Activated B cell treated with CpG ODN at 0.5 μM for 24 hours (primary cell): ENCODE data around the gene GPR21. TPM values are rescaled to one million over a fixed set of nuclear protein-coding genes. Genes with fewer than 3 reads are reported as not detected.
A peak's percentile ranks its signal among the peaks of the same experiment; 100 is the strongest.

Source experiments
- ATAC-seq: fragments of 200-7000 bp; cut with Tn5 transposase; one replicate; pipeline ENCODE4 v1.10.0; 2021; ENCODE audit warnings: low read depth, mild to moderate bottlenecking, moderate library complexity
- CTCF ChIA-PET: fragments of 350-600 bp; sonication (Branson Sonifier 250); formaldehyde crosslinking; loops from one replicate; lab custom pipeline; 2021; ENCODE audit warnings: antibody characterized with exemption; lab: Charles Lee
- POLR2A ChIA-PET: fragments of 350-600 bp; sonication (Branson Sonifier 250); formaldehyde crosslinking; loops from one replicate; lab custom pipeline; 2021; ENCODE audit warnings: antibody characterized with exemption; lab: Charles Lee
- DNase-seq: peaks from one replicate; pipeline ENCODE4 v3.0.0; 2022
- H3K27ac Mint-ChIP-seq: one replicate; pipeline ENCODE4 v1.8.0; 2020; ENCODE audit warnings: mixed read lengths
- H3K27me3 Mint-ChIP-seq: one replicate; pipeline ENCODE4 v1.8.0; 2021; ENCODE audit warnings: mixed read lengths
- H3K36me3 Mint-ChIP-seq: one replicate; pipeline ENCODE4 v1.8.0; 2021; ENCODE audit warnings: low read depth, mixed read lengths
- H3K4me1 Mint-ChIP-seq: one replicate; pipeline ENCODE4 v1.8.0; 2021; ENCODE audit warnings: mixed read lengths
- H3K4me3 Mint-ChIP-seq: one replicate; pipeline ENCODE4 v1.8.0; 2020; ENCODE audit warnings: mild to moderate bottlenecking, mixed read lengths
- H3K9me3 Mint-ChIP-seq: one replicate; pipeline ENCODE4 v1.8.0; 2020; ENCODE audit warnings: mixed read lengths
- intact Hi-C: fragments of 100-400 bp; cut with micrococcal nuclease; formaldehyde crosslinking; loops from one replicate; pipeline ENCODE4 v1.15.1; 2024
- total RNA-seq: library from RNA; stranded (reverse); gene quantifications from 2 replicates; pipeline ENCODE4 v1.2.3, GENCODE V29; 2022
- TF ChIP-seq, protein P1 (sequence below): fragments of 200-600 bp; IDR thresholded peaks from one replicate; pipeline ENCODE4 v1.8.0; 2022; ENCODE audit warnings: antibody characterized with exemption, mild to moderate bottlenecking

GPR21 gene
- total RNA-seq, 1 donor from 2014 or later: 1.6 TPM

DNA sequence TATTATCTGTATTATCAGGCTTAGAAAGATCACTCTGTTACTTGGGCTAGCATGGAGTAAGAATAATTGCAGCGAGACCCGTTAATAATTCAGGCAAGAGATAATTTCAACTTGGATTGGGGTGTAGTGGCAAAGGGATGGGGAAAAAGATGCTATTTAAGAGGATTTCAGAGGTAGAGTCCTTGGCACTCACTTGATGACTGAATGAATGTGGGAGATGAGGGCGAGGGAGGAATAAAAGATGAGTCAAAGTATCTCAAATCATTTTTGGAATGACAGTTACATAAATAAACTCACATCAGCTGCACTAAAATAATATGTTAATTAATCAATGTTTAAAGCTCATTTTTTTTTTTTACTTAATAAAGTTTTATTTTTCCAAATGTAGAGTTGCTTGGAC, 4.5 kb upstream of the GPR21 start:
- no peaks in the 10 kb centered on the region for H3K27me3 Mint-ChIP-seq
- no peak for DNase-seq

DNA sequence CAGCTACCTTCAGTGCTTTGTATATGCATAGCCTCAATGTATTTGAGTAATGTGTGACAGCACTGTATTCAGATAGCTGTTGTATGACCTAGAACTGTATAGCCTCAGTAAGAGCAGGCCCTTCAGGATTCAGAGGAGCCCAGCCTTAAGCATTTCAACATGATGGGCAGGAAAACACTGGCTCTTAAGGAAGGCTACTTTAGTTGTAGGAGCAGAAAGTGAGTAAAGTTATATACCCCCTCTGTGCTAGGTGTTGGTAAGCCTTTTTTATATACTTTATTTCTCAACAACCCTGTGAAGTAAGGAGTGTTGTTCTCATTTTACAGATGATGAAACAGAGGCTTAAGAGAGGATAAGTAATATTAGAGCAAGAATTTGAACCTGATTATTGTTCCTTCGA, 1.5 kb upstream of the GPR21 start:
- no peak overlapping the region for H3K4me3 Mint-ChIP-seq
- POLR2A ChIA-PET: no interaction called here
- TF ChIP-seq, protein P1, sequence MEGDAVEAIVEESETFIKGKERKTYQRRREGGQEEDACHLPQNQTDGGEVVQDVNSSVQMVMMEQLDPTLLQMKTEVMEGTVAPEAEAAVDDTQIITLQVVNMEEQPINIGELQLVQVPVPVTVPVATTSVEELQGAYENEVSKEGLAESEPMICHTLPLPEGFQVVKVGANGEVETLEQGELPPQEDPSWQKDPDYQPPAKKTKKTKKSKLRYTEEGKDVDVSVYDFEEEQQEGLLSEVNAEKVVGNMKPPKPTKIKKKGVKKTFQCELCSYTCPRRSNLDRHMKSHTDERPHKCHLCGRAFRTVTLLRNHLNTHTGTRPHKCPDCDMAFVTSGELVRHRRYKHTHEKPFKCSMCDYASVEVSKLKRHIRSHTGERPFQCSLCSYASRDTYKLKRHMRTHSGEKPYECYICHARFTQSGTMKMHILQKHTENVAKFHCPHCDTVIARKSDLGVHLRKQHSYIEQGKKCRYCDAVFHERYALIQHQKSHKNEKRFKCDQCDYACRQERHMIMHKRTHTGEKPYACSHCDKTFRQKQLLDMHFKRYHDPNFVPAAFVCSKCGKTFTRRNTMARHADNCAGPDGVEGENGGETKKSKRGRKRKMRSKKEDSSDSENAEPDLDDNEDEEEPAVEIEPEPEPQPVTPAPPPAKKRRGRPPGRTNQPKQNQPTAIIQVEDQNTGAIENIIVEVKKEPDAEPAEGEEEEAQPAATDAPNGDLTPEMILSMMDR: no peak
- intact Hi-C loops: no loop called here
- H3K4me1 Mint-ChIP-seq: peaks cover 37% of the 10 kb centered on the region
- no peaks in the 10 kb centered on the region for H3K27me3 Mint-ChIP-seq
- ATAC-seq (no peak), DNase-seq (no peak)
- H3K27ac Mint-ChIP-seq: no peak overlapping the region
- peaks cover 42% of the 10 kb centered on the region for H3K36me3 Mint-ChIP-seq
- no peaks in the 10 kb centered on the region for H3K9me3 Mint-ChIP-seq
- CTCF ChIA-PET: no interaction called here

More for the DNA sequence above, 4.5 kb upstream of the GPR21 start:
- H3K4me3 Mint-ChIP-seq: no peak overlapping the region
- no peak overlapping the region for H3K27ac Mint-ChIP-seq
- CTCF ChIA-PET: no interaction called here
- no peaks in the 10 kb centered on the region for H3K9me3 Mint-ChIP-seq
- TF ChIP-seq, protein P1: no peak
- no peak for ATAC-seq
- H3K36me3 Mint-ChIP-seq: peaks cover 37% of the 10 kb centered on the region
- intact Hi-C loops: no loop called here
- POLR2A ChIA-PET: no interaction called here
- peaks cover 32% of the 10 kb centered on the region for H3K4me1 Mint-ChIP-seq

DNA sequence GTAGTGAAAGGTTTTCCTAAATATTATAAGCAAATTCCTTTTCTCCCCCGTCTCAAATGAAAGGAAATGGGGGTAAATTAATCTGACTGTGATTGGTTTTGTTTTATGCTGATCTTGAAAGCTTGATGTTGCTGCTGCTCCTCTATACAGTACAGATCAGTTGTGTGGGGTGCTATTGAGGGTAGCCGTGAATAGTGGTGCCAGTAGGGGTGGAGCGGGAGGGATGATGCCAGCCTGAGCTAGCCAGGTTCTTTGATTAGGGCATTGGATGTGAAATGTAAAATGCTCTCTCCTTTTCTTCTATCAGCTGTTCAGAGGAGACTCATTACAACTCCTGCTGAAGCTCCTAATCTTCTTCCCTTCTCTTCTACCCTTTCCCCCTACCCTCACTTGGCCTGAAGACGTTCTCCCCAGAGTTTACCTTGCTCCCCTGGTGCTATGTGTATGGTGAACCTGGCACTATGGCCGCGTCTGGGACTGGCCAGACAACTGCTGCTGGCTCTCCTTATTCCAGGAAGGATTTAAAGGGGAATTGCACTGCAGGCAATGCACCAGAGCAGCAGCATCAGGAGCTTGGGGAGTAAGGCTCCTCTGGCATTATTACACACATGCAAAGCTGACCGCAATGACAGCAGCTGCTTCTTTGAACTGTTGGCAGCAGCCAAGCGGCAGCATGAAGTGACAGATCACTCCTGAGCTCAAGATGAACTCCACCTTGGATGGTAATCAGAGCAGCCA, 566 bp downstream of the GPR21 start:
- Mint-ChIP-seq H3K27ac (no peak overlapping the region), H3K27me3 (no peaks in the 10 kb centered on the region), H3K4me1 (peaks cover 23% of the 10 kb centered on the region), H3K36me3 (peaks cover 40% of the 10 kb centered on the region), H3K4me3 (no peak overlapping the region), H3K9me3 (no peaks in the 10 kb centered on the region)
- ChIA-PET POLR2A (interaction anchor here (0.5 to 1.4 kb wide), 2 partner anchors 102 to 207 kb away, joined by 3 read pairs; partner anchors contain the start of gene ZBTB26), CTCF (interaction anchor here (1.0 kb wide), 1 partner anchor 316 kb away, joined by 3 read pairs; no protein-coding TSS in a partner anchor)
- intact Hi-C loops: no loop called here
- TF ChIP-seq, protein P1: no peak
- peak; percentile 42 for ATAC-seq
- DNase-seq: no peak

DNA sequence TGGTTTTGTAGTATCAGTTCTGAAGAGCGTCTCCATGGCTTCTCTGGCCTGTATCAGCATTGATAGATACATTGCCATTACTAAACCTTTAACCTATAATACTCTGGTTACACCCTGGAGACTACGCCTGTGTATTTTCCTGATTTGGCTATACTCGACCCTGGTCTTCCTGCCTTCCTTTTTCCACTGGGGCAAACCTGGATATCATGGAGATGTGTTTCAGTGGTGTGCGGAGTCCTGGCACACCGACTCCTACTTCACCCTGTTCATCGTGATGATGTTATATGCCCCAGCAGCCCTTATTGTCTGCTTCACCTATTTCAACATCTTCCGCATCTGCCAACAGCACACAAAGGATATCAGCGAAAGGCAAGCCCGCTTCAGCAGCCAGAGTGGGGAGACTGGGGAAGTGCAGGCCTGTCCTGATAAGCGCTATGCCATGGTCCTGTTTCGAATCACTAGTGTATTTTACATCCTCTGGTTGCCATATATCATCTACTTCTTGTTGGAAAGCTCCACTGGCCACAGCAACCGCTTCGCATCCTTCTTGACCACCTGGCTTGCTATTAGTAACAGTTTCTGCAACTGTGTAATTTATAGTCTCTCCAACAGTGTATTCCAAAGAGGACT, 1.5 kb downstream of the GPR21 start:
- DNase-seq (no peak), ATAC-seq (no peak)
- TF ChIP-seq, protein P1: no peak
- H3K36me3 Mint-ChIP-seq: peaks cover 37% of the 10 kb centered on the region
- H3K4me3 Mint-ChIP-seq: no peak overlapping the region
- H3K27ac Mint-ChIP-seq: no peak overlapping the region
- intact Hi-C loops: no loop called here
- peaks cover 23% of the 10 kb centered on the region for H3K4me1 Mint-ChIP-seq
- H3K27me3 Mint-ChIP-seq: no peaks in the 10 kb centered on the region
- CTCF ChIA-PET: no interaction called here
- H3K9me3 Mint-ChIP-seq: no peaks in the 10 kb centered on the region
- POLR2A ChIA-PET: interaction anchor here (0.5 to 1.4 kb wide), 2 partner anchors 103 to 206 kb away, joined by 3 read pairs; partner anchors contain the start of gene ZBTB26

DNA sequence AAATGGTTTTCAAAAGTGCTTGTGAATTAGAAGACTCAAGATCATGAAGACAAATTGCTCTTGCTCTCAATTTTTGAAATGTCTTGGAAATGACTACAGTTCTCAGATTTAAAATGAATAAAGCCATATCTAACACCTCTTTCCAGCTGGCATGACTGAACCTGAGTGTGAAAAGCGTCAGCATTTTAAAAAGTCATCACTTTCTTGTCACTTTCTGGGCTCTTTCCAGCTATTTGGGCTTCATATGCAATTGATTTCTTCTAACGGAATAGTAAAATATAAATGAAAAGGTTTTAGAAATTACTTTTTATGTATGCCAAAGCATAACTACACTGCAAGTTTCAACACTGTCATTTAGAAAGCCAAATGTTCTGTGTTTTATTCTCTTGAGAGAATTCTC, 2.3 kb downstream of the GPR21 start:
- POLR2A ChIA-PET: no interaction called here
- intact Hi-C loops: no loop called here

More for the DNA sequence above, 2.3 kb downstream of the GPR21 start:
- TF ChIP-seq, protein P1: no peak
- Mint-ChIP-seq H3K4me3 (no peak overlapping the region), H3K36me3 (peaks cover 38% of the 10 kb centered on the region), H3K27ac (no peak overlapping the region), H3K27me3 (no peaks in the 10 kb centered on the region), H3K4me1 (peaks cover 23% of the 10 kb centered on the region), H3K9me3 (no peaks in the 10 kb centered on the region)
- ATAC-seq (no peak), DNase-seq (no peak)
- CTCF ChIA-PET: no interaction called here
